Pancreas (tissue), 10 donors: ENCODE measurements around the gene FAM193A. TPM values are rescaled to one million over a fixed set of nuclear protein-coding genes. Genes with fewer than 3 reads are reported as not detected.

Source experiments
- ATAC-seq, 4 donors: fragments of 200-7000 bp; cut with Tn5 transposase; one replicate each; pipeline versions ENCODE4 v1.8.0 to v1.9.1; 2020; ENCODE audit warnings: mild to moderate bottlenecking in 4 of 4, moderate library complexity in 4 of 4
- DNase-seq, 6 donors: peaks; one replicate each; pipeline ENCODE4 v3.0.0-alpha.2; 2020
- FAIRE-seq: peaks from 2 replicates; lab custom pipeline; 2012; peaks lifted over from hg19 to GRCh38; lab: Jason Lieb, UNC
- H3K27ac ChIP-seq, 4 donors: fragments of 200-600 bp; sonication (generic); 1 replicate in 3 of 4; 2 replicates in 1 of 4; pipeline versions ENCODE4 v1.5.0 to v1.8.0; 2020
- H3K27me3 ChIP-seq, 4 donors: fragments of 200-600 bp; one replicate each; pipeline ENCODE4 v1.8.0; 2021
- H3K36me3 ChIP-seq, 3 donors: fragments of 200-600 bp; sonication (generic) in 1 of 3; one replicate each; pipeline versions ENCODE4 v1.5.0 to v1.8.0; 2020 to 2021
- H3K4me1 ChIP-seq, 3 donors: fragments of 200-600 bp; one replicate each; pipeline ENCODE4 v1.8.0; 2021
- H3K4me3 ChIP-seq, 4 donors: fragments of 200-600 bp; sonication (generic) in 2 of 4; one replicate each; pipeline versions ENCODE4 v1.5.0 to v1.8.0; 2020 to 2021
- H3K9me3 ChIP-seq, 4 donors: fragments of 200-600 bp; one replicate each; pipeline ENCODE4 v1.8.0; 2021
- WGBS, 2 donors: extraction: QIAGEN DNeasy Blood & Tissue Kit; methylation state at CpG; one replicate each; pipeline ENCODE4 v1.1.7; 2013; 5-methylcytosine and 5-hydroxymethylcytosine counted together
- intact Hi-C, 3 donors: fragments of 100-400 bp; cut with DNase I; formaldehyde crosslinking; loops; one replicate each; pipeline versions ENCODE4 v1.11.1 to v1.14.2; 2022
- polyA plus RNA-seq, 2 donors: library from polyadenylated mRNA; stranded (reverse); fragments of 200-250 nt; gene quantifications; one replicate each; pipeline ENCODE4 v1.2.3, GENCODE V29; 2013
- total RNA-seq, 6 donors: library from RNA; stranded (reverse); fragmentation: NEBNext Ultra II Directional in 4 of 6; extraction: Animal tissue kit (Norgen Biotek cat#: 25700) in 4 of 6; gene quantifications; one replicate each; pipeline versions ENCODE4 v1.2.1 to v1.2.4, GENCODE V29; 2021 to 2023
- TF ChIP-seq, protein P1 (sequence below), 4 donors: fragments of 200-600 bp; sonication (generic) in 3 of 4; IDR thresholded peaks; one replicate each; pipeline versions ENCODE4 v1.5.0 to v1.8.0; 2021; ENCODE audit warnings: antibody characterized with exemption in 4 of 4
- donor health status: healthy with polysubstance abuse.
- donor health status: DM: no; HTN: no; CAD: no; lungs with moderate emphysema.
- donor health status: DM: no; HTN: no; CAD: no.
- donor health status: control.
- donor health status: control.
- donor health status: Bipolar disorder and iron deficiency.
- donor health status: DM: yes; HTN: yes; CAD: no.
- donor health status: DM: no; HTN: no; CAD: no.
- donor health status: DM: no; HTN: no; CAD: no.
- donor health status: DM: yes; HTN: yes; CAD: no.

The FAM193A gene
- total and polyA plus RNA-seq, 8 donors: 10.1 to 17.0 (median 10.7) TPM

DNA sequence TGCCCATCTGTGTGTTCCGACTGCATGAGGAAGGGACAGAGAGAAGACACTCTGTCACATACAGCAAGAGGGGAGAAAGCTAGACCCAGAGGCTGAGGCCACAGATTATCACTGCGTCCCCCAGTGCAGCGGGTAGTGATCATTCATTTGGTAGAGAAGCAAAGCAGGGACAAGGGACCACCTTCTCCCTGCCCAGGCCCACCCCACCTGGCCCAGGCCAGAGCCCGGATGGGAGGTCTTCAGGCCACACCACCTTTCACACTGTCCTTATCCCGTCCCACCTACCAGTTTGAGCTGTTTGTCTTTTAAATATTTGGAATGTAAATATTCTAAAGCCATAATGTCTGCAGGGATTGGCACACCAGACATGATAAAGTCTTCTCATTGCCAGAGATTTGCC is 209.1 kb downstream of the FAM193A start:
- H3K27me3 ChIP-seq: no peaks in the 10 kb centered on the region
- intact Hi-C loops: no loop called here
- FAIRE-seq (no peak), DNase-seq (peak in 2 of 6 donors; percentile 11 to 39), ATAC-seq (no peak)
- H3K4me1 ChIP-seq: no peaks in the 10 kb centered on the region
- no peak overlapping the region for H3K4me3 ChIP-seq
- TF ChIP-seq, protein P1, sequence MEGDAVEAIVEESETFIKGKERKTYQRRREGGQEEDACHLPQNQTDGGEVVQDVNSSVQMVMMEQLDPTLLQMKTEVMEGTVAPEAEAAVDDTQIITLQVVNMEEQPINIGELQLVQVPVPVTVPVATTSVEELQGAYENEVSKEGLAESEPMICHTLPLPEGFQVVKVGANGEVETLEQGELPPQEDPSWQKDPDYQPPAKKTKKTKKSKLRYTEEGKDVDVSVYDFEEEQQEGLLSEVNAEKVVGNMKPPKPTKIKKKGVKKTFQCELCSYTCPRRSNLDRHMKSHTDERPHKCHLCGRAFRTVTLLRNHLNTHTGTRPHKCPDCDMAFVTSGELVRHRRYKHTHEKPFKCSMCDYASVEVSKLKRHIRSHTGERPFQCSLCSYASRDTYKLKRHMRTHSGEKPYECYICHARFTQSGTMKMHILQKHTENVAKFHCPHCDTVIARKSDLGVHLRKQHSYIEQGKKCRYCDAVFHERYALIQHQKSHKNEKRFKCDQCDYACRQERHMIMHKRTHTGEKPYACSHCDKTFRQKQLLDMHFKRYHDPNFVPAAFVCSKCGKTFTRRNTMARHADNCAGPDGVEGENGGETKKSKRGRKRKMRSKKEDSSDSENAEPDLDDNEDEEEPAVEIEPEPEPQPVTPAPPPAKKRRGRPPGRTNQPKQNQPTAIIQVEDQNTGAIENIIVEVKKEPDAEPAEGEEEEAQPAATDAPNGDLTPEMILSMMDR (IDR thresholded peaks at IDR 0.05): no peak
- WGBS, 2 donors: 91 to 92% methylated on average over 5 of the region's 5 CpGs
- peaks cover 0 to 46% (median 26%) of the 10 kb centered on the region in 3 donors for H3K36me3 ChIP-seq
- no peaks in the 10 kb centered on the region for H3K9me3 ChIP-seq
- peak overlapping the region in 2 of 4 donors; percentile 30 to 61 for H3K27ac ChIP-seq

DNA sequence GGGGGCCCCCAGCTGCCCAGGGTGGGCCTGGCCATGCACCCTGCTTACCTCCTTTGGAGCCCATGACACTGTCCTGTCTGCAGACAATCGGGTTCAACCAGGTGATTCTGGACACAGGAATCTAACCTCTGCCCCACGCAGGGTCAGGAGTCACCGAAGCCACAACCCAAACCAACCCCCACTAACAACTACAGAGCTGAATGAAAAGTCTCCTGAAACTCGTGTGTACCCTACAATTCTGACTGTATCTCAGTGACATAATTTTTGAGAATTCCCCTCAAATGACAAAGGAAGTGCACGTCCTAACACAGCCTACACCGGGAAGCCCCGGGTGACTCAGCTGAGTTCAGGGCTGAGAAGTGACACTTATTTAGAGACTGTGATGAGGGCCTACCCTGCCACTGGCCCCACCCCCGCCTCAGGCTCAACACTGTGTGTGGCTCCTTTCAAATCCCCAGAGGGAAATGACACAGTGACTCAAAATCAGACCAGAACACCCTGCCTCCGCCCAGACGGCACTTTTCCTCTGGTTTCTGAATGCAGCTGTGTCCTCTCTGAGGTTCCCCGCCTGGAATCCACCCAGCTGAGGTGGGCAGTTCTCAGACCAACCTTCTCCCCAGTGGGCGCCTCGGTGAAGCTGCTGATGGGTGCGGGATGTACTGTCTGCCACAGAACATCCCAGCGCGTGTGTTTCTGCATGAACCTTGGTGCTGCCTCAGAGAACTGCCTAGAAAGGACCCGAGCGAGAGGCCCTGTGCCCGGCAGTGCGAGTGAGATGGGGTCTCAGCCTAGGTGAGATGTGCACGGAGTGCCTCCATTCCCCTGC is 209.7 kb downstream of the FAM193A start:
- intact Hi-C loops: no loop called here
- FAIRE-seq: no peak
- Histone ChIP-seq H3K27ac (peak overlapping the region in 2 of 4 donors; percentile 30 to 61), H3K4me3 (no peak overlapping the region), H3K27me3 (no peaks in the 10 kb centered on the region), H3K4me1 (no peaks in the 10 kb centered on the region), H3K9me3 (no peaks in the 10 kb centered on the region), H3K36me3 (peaks cover 0 to 46% (median 26%) of the 10 kb centered on the region in 3 donors)
- TF ChIP-seq, protein P1 (IDR thresholded peaks at IDR 0.05): no peak
- ATAC-seq: peak in 2 of 4 donors; percentile 88
- WGBS, 2 donors: 82 to 84% methylated on average over 21 of the region's 21 CpGs
- peak in 2 of 6 donors; percentile 32 to 55 for DNase-seq

DNA sequence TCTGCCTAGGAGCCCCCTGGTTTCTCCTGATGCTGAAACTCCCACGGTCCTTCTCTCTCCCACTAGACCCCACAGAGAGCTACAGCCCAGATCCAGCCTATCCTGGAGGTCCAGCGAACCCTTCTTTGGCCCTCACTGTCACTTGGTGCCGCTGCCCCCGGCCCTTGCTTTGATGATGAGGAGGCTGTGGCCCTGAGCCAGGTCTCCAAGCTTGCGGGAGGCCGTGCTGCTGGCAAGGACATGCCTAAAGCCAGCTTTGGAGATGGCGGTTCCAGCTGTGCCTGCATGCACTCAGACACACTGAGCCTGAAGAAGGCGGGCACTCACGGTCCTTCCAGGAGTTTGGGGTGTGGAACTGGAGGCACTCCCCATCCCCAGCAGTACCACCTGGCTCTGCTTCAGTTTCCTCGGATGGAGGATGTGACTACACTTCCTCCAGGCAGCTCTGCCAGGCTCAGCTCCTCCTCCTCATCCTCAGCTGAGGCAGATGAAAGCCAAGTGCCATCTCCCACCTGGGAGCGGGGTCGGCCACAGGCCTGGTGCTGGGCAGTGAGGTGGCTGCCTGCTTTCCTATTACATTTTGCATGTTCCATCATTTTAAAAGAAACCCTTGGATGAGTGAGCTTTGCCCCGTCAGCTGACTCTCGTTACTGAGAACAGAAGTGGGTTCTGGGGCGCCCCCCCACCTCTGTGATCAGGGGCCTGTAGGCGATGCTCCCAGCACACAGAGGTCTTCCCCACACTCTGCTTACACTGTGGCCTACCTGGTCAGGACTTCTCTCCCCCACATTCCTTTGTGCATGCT is 210.6 kb downstream of the FAM193A start:
- ATAC-seq: no peak
- H3K9me3 ChIP-seq: no peaks in the 10 kb centered on the region
- 88 to 91% methylated on average over 16 of the region's 16 CpGs for WGBS, 2 donors
- no peak overlapping the region for H3K4me3 ChIP-seq
- no peak for FAIRE-seq
- peak overlapping the region in 2 of 4 donors; percentile 30 to 33 for H3K27ac ChIP-seq
- H3K4me1 ChIP-seq: no peaks in the 10 kb centered on the region
- TF ChIP-seq, protein P1 (IDR thresholded peaks at IDR 0.05): no peak
- peaks cover 0 to 46% (median 26%) of the 10 kb centered on the region in 3 donors for H3K36me3 ChIP-seq
- DNase-seq: peak in 2 of 6 donors; percentile 41 to 57
- intact Hi-C loops: no loop called here
- H3K27me3 ChIP-seq: no peaks in the 10 kb centered on the region

DNA sequence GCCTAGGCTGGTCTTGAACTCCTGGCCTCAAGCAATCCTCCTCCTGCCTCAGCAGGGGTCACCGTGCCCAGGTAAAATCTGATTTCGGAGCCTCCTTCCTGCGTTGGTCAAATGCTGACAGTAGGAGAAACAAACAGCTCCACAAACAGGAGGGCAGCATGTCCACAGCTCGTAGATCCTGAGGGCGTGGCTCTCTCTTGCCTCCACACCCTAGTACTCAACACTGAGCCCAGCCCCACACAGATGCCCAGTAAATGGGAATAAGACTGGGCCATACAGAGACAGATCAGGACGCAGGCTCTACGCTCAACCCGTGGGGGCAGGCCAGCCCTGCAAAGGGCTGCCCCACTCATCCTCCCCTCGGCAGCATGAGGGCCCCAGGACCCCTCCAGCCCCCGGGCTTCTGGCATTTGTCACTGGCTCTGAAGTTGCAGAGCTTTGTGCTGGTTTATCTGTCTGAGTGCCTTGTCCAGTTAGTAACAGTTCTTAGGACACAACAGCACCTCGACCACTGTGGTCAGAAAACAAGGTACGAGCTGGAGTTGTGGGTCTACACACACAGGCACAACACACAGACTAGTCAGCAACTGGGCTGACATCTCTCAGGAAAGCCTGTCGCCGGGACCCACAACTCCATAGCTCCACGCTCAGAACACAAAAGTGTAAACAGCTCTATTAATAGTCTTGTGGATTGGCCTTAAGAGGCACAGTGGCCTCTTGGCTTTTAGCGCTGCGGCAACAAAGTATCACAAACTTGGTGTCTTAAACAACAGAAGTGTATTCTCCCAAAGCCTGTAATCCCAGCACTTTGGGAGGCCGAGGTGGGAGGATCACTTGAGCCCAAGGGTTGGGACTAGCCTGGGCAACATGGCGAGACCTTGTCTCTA is 214.5 kb downstream of the FAM193A start:
- no peak for FAIRE-seq
- Histone ChIP-seq H3K4me1 (peaks cover 0 to 7% (median 0%) of the 10 kb centered on the region in 3 donors), H3K4me3 (no peak overlapping the region)

More for the DNA sequence above, 214.5 kb downstream of the FAM193A start:
- intact Hi-C loops: no loop called here
- WGBS, 2 donors: 88 to 91% methylated on average over 19 of the region's 19 CpGs
- TF ChIP-seq, protein P1 (IDR thresholded peaks at IDR 0.05): no peak
- ATAC-seq (no peak), DNase-seq (no peak)
- no peak overlapping the region for H3K27ac ChIP-seq
- H3K27me3 ChIP-seq: no peaks in the 10 kb centered on the region
- no peaks in the 10 kb centered on the region for H3K9me3 ChIP-seq
- peaks cover 0 to 19% (median 16%) of the 10 kb centered on the region in 3 donors for H3K36me3 ChIP-seq
